ENCODE measurements around the gene GNAS. TPM values are rescaled to one million over a fixed set of nuclear protein-coding genes. Genes with fewer than 3 reads are reported as not detected.
A peak's percentile ranks its signal among the peaks of the same experiment; 100 is the strongest.

Gene GNAS
- total RNA-seq, 3 donors from 2014 or later: 448 to 714 (median 570) TPM

DNA sequence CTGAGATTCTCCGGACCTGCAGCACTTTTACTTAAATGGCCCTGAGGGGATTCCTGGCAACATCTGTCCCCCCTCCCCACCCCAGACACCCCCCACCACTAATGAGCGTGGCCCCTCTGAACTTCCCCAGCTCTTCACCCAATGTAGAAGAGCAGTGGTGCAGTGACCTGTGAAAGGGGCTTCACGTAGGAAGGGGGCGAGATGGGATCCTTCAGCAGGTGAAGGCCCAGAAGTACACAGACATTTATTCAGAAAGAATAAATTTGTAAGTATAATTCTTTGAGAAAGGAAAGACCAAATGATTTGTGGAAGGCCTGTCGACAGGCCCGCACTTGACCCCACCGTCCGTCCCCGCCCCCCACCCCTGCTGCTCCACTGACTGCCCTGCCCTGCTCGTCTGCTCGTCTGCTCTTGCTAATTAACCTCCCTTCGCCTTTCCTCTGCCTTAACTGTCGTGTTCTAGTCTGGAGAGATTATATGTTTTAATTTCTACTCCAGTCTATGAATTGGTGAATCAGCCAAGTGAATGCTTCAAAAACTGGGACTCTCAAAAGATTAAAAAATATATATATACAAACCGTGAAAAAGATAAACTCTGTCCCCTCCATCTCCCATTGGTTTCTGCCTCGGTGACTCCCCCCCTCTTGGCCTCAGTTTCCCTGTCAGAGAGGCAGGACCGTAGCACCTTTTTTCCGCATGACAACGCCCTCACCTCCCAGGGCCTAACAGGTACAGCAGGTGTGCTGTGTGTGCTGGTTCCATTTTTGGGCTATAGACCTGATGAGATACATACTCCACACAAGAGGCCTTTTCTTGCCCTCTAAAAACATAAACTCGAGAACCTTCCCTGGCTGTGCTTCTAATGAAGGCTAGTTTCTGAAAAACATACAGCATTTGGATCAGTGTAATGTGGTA, 49.2 kb downstream of the GNAS start:
- TF ChIP-seq CTCF (IDR thresholded peaks at IDR 0.05) (no peak), POLR2AphosphoS5 (IDR thresholded peaks at IDR 0.05) (no peak), POLR2A (IDR thresholded peaks at IDR 0.05) (no peak)
- intact Hi-C loops (cut with DNase I; ENCODE audit: low total_unique reads): no loop called here
- Histone ChIP-seq H3K4me3 (no peak overlapping the region), H3K36me3 (no peaks in the 10 kb centered on the region), H3K27me3 (no peaks in the 10 kb centered on the region), H3K27ac (no peak overlapping the region), H3K4me1 (peaks cover 0 to 6% of the 10 kb centered on the region in 2 donors), H3K9me3 (no peaks in the 10 kb centered on the region)
- no peak for DNase-seq (ENCODE audit: low spot score in 2 of 2)

GRCh38 chr20:58903614-58904013, 51.1 kb downstream of the GNAS start:
- Histone ChIP-seq H3K4me3 (no peak overlapping the region), H3K9me3 (no peaks in the 10 kb centered on the region), H3K27me3 (no peaks in the 10 kb centered on the region), H3K27ac (no peak overlapping the region), H3K4me1 (peaks cover 0 to 21% of the 10 kb centered on the region in 2 donors), H3K36me3 (no peaks in the 10 kb centered on the region)
- DNase-seq (ENCODE audit: low spot score in 2 of 2): no peak
- intact Hi-C loops (cut with DNase I; ENCODE audit: low total_unique reads): no loop called here
- no peak for TF ChIP-seq POLR2A (IDR thresholded peaks at IDR 0.05)
- no peak for TF ChIP-seq POLR2AphosphoS5 (IDR thresholded peaks at IDR 0.05)
- no peak for TF ChIP-seq CTCF (IDR thresholded peaks at IDR 0.05)

- Histone ChIP-seq H3K36me3 (no peaks in the 10 kb centered on the region), H3K9me3 (no peaks in the 10 kb centered on the region), H3K4me1 (peaks cover 0 to 23% of the 10 kb centered on the region in 2 donors), H3K27ac (peak overlapping the region in 1 of 2 donors; percentile 15), H3K4me3 (no peak overlapping the region), H3K27me3 (no peaks in the 10 kb centered on the region)
- no peak for TF ChIP-seq POLR2A (IDR thresholded peaks at IDR 0.05)
- TF ChIP-seq POLR2AphosphoS5 (IDR thresholded peaks at IDR 0.05): no peak
- TF ChIP-seq CTCF (IDR thresholded peaks at IDR 0.05): no peak
- no peak for DNase-seq (ENCODE audit: low spot score in 2 of 2)
- intact Hi-C loops (cut with DNase I; ENCODE audit: low total_unique reads): no loop called here
Measured at GRCh38 chr20:58905236-58905635, 52.7 kb downstream of the GNAS start.

GRCh38 chr20:58906111-58906510, 53.6 kb downstream of the GNAS start:
- H3K27me3 ChIP-seq: no peaks in the 10 kb centered on the region
- H3K9me3 ChIP-seq: no peaks in the 10 kb centered on the region
- H3K4me3 ChIP-seq: no peak overlapping the region
- no peak for TF ChIP-seq CTCF (IDR thresholded peaks at IDR 0.05)
- no peak for TF ChIP-seq POLR2A (IDR thresholded peaks at IDR 0.05)
- no peak for TF ChIP-seq POLR2AphosphoS5 (IDR thresholded peaks at IDR 0.05)
- peaks cover 0 to 23% of the 10 kb centered on the region in 2 donors for H3K4me1 ChIP-seq
- peak overlapping the region; percentile 29 to 82 for H3K27ac ChIP-seq
- intact Hi-C loops (cut with DNase I; ENCODE audit: low total_unique reads): no loop called here
- no peaks in the 10 kb centered on the region for H3K36me3 ChIP-seq
- DNase-seq (ENCODE audit: low spot score in 2 of 2): no peak

- intact Hi-C loops (cut with DNase I; ENCODE audit: low total_unique reads): no loop called here
Measured at GRCh38 chr20:58906894-58907293, 54.4 kb downstream of the GNAS start.

More at GRCh38 chr20:58906894-58907293, 54.4 kb downstream of the GNAS start:
- Histone ChIP-seq H3K27me3 (no peaks in the 10 kb centered on the region), H3K4me3 (peak overlapping the region in 1 of 3 donors; percentile 29), H3K9me3 (no peaks in the 10 kb centered on the region), H3K27ac (peak overlapping the region; percentile 82 to 83), H3K4me1 (peaks cover 0 to 23% of the 10 kb centered on the region in 2 donors), H3K36me3 (no peaks in the 10 kb centered on the region)
- DNase-seq (ENCODE audit: low spot score in 2 of 2): no peak
- TF ChIP-seq POLR2AphosphoS5 (IDR thresholded peaks at IDR 0.05) (no peak), POLR2A (IDR thresholded peaks at IDR 0.05) (no peak), CTCF (IDR thresholded peaks at IDR 0.05) (no peak)
